ENCODE results near the gene TIMM23. TPM values are rescaled to one million over a fixed set of nuclear protein-coding genes. Genes with fewer than 3 reads are reported as not detected.

The TIMM23 gene
- total RNA-seq, 1 experiment from 2014 or later, result 103 TPM

GRCh38 chr10:46037107-46037825, 65.0 kb downstream of the TIMM23 start:
- TF ChIP-seq SIN3A (IDR thresholded peaks at IDR 0.05; ENCODE audit: borderline replicate concordance, insufficient read depth, low read depth, low read length), result no peak
- TF ChIP-seq TCF7L2 (IDR thresholded peaks at IDR 0.05; ENCODE audit: low read depth, low read length), result no peak
- TF ChIP-seq CTCF (IDR thresholded peaks at IDR 0.05), result no peak
- TF ChIP-seq POLR2AphosphoS5 (IDR thresholded peaks at IDR 0.05; ENCODE audit: low read depth, low read length), result no peak
- TF ChIP-seq REST (IDR thresholded peaks at IDR 0.05; ENCODE audit: insufficient read depth in 1 of 2, low read depth in 2 of 2, low read length in 1 of 2), result no peak
- H3K27me3 ChIP-seq (ENCODE audit: control insufficient read depth, insufficient read depth, low read length), result peaks cover 3% of the 10 kb centered on the region
- H3K4me3 ChIP-seq (ENCODE audit: low read depth in 2 of 2, low read length in 2 of 2), result no peak overlapping the region
- in situ Hi-C loops (cut with HindIII; ENCODE audit: low pct_unique_long_range_greater_than_20kb, low sequenced_read_pairs), result no loop called here
- ATAC-seq, result no peak
- ChIA-PET POLR2A (no interaction called here), CTCF (no interaction called here)
- DNase-seq (ENCODE audit: low read depth, low spot score), result no peak
- BruUV-seq (replicated peaks), result no TSS peak
- H3K27ac ChIP-seq (ENCODE audit: low read length), result no peak overlapping the region
- no peaks in the 10 kb centered on the region for H3K36me3 ChIP-seq (ENCODE audit: control insufficient read depth, insufficient read depth, low read length)
- no peaks in the 10 kb centered on the region for H3K9me3 ChIP-seq (ENCODE audit: control insufficient read depth, insufficient read depth, low read depth, low read length)
- no peaks in the 10 kb centered on the region for H3K4me1 ChIP-seq (ENCODE audit: control insufficient read depth, insufficient read depth, low read length)
- intact Hi-C loops (cut with micrococcal nuclease; ENCODE audit: unreplicated experiment), result no loop called here

- peaks cover 5% of the 10 kb centered on the region for H3K27me3 ChIP-seq (ENCODE audit: control insufficient read depth, insufficient read depth, low read length)
- ChIA-PET CTCF (interaction anchor here (1.1 kb wide), 1 partner anchor 8 kb away, joined by 3 read pairs; no protein-coding TSS in a partner anchor), POLR2A (interaction anchor here (0.6 kb wide), 1 partner anchor 266 kb away, joined by 8 read pairs; no protein-coding TSS in a partner anchor)
- H3K9me3 ChIP-seq (ENCODE audit: control insufficient read depth, insufficient read depth, low read depth, low read length), result no peaks in the 10 kb centered on the region
- in situ Hi-C loops (cut with HindIII; ENCODE audit: low pct_unique_long_range_greater_than_20kb, low sequenced_read_pairs) (no loop called here), intact Hi-C loops (cut with micrococcal nuclease; ENCODE audit: unreplicated experiment) (no loop called here)
- no peaks in the 10 kb centered on the region for H3K4me1 ChIP-seq (ENCODE audit: control insufficient read depth, insufficient read depth, low read length)
- H3K27ac ChIP-seq (ENCODE audit: low read length), result no peak overlapping the region
- DNase-seq (ENCODE audit: low read depth, low spot score) (no peak), ATAC-seq (no peak)
- no TSS peak for BruUV-seq (replicated peaks)
- TF ChIP-seq CTCF (IDR thresholded peaks at IDR 0.05) (no peak), TCF7L2 (IDR thresholded peaks at IDR 0.05; ENCODE audit: low read depth, low read length) (no peak), SIN3A (IDR thresholded peaks at IDR 0.05; ENCODE audit: borderline replicate concordance, insufficient read depth, low read depth, low read length) (no peak), REST (IDR thresholded peaks at IDR 0.05; ENCODE audit: insufficient read depth in 1 of 2, low read depth in 2 of 2, low read length in 1 of 2) (no peak), POLR2AphosphoS5 (IDR thresholded peaks at IDR 0.05; ENCODE audit: low read depth, low read length) (no peak)
- no peak overlapping the region for H3K4me3 ChIP-seq (ENCODE audit: low read depth in 2 of 2, low read length in 2 of 2)
- H3K36me3 ChIP-seq (ENCODE audit: control insufficient read depth, insufficient read depth, low read length), result no peaks in the 10 kb centered on the region
These were observed 67.7 kb downstream of the TIMM23 start for GRCh38 chr10:46040004-46040403.
